Epithelial cell of proximal tubule (primary cell): ENCODE measurements around the gene DLK2. TPM values are rescaled to one million over a fixed set of nuclear protein-coding genes. Genes with fewer than 3 reads are reported as not detected.
"Not testable (repeated sequence)": the region's sequence is repeated elsewhere in the genome, so short reads cannot be mapped to it uniquely, and the experiment has no call there.

Experiments
- DNase-seq: peaks from one replicate; pipeline ENCODE4 v3.0.0-alpha.2; 2011; ENCODE audit warnings: low read depth
- H3K4me3 ChIP-seq: 2 replicates; pipeline ENCODE4 v1.5.1; 2011; ENCODE audit warnings: low read depth, mild to moderate bottlenecking, low read length
- total RNA-seq: library from RNA; depleted of rRNA; stranded (reverse); fragments of >200 nt; gene quantifications from 2 replicates; pipeline ENCODE4 v1.2.3, GENCODE V29; 2015
- TF ChIP-seq, protein P1 (sequence below): conservative IDR thresholded peaks from 2 replicates; pipeline ENCODE4 v1.5.1; 2012; ENCODE audit warnings: low read depth, mild to moderate bottlenecking, low read length

The DLK2 gene
- total RNA-seq, 1 donor from 2014 or later: 0.12 TPM

DNA sequence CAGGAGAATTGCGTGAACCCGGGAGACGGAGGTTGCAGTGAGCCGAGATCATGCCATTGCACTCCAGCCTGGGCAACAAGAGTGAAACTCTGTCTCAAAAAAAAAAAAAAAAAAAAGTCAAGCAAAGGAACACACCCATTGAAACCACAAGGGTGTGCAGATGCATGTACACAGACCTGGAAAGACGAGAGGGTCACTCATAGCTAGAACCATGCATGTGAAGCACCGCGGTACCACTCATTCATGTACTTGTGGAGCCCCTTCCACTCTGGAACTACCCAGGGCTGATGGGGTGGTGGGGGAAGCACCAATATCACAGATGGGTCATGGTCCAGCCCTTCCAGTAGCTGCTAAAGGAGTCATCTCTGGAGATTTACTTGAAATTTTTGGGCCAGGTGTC lies 14.6 kb upstream of the DLK2 start:
- no peak overlapping the region for H3K4me3 ChIP-seq
- TF ChIP-seq, protein P1, sequence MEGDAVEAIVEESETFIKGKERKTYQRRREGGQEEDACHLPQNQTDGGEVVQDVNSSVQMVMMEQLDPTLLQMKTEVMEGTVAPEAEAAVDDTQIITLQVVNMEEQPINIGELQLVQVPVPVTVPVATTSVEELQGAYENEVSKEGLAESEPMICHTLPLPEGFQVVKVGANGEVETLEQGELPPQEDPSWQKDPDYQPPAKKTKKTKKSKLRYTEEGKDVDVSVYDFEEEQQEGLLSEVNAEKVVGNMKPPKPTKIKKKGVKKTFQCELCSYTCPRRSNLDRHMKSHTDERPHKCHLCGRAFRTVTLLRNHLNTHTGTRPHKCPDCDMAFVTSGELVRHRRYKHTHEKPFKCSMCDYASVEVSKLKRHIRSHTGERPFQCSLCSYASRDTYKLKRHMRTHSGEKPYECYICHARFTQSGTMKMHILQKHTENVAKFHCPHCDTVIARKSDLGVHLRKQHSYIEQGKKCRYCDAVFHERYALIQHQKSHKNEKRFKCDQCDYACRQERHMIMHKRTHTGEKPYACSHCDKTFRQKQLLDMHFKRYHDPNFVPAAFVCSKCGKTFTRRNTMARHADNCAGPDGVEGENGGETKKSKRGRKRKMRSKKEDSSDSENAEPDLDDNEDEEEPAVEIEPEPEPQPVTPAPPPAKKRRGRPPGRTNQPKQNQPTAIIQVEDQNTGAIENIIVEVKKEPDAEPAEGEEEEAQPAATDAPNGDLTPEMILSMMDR: no peak
- no peak for DNase-seq

DNA sequence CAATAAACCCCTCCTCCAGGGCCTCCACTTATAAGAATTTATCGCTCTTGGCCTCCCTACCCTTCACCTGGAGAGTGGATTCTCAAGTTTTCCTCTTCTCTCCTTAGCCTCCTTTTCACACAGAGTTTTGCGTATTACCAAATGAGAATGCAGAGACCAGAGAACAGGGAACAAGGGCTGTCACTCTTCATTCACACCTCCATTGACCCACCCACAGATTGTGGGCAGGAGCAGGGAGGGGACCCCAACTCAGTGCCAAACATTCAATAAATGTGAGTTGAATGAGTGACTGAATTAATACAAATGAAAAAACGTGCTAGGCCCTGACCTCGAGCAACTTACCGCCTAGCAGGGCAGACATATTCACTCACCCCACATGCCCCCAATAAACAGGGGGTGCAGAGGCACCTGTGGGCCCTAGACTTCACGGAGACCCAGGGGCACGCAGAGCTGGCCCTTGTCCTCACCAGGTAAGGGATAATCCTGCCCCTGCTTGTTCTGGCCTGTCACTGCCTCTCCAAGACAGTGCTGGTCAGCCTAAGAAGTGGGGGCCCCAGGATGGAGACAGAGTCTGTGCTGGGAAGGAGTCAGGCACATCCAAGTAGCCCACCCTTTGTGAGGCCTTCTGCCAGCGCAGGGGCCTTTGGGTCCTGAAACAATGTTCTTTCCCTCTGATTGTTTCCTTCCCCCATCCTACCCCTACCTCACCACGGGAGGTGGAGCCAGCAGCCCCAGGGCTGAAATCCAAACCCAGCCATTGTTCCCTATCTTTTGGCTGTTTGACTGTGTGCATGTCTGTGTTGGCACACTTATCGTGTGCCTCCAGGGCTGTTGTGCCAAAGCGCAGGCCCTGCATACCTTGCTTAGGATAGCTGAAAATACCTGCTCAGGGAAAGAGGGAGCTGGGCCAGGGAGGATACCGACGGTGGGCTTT lies 13.7 kb upstream of the DLK2 start:
- no peak for DNase-seq
- TF ChIP-seq, protein P1: no peak
- H3K4me3 ChIP-seq: no peak overlapping the region

GRCh38 chr6:43468240-43468639 lies 12.9 kb upstream of the DLK2 start:
- no peak overlapping the region for H3K4me3 ChIP-seq
- TF ChIP-seq, protein P1: no peak
- no peak for DNase-seq

GRCh38 chr6:43467752-43468151 lies 12.4 kb upstream of the DLK2 start:
- TF ChIP-seq, protein P1: no peak
- DNase-seq: no peak
- H3K4me3 ChIP-seq: no peak overlapping the region

DNA sequence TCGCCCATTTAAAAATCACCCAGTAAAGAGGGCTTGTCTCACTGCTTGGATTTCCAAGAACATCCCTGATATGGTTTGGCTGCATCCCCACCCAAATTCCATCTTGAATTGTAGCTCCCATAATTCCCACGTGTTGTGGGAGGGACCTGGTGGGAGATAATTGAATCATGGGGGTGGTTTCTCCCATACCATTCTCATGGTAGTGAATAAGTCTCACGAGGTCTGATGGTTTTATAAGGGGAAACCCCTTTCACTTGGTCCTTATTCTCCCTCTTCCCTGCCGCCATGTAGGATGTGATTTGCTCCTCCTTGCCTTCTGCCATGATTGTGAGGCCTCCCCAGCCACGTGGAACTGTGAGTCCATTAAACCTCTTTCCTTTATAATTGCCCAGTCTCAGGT lies 11.9 kb upstream of the DLK2 start:
- H3K4me3 ChIP-seq, DNase-seq: not testable (repeated sequence)

DNA sequence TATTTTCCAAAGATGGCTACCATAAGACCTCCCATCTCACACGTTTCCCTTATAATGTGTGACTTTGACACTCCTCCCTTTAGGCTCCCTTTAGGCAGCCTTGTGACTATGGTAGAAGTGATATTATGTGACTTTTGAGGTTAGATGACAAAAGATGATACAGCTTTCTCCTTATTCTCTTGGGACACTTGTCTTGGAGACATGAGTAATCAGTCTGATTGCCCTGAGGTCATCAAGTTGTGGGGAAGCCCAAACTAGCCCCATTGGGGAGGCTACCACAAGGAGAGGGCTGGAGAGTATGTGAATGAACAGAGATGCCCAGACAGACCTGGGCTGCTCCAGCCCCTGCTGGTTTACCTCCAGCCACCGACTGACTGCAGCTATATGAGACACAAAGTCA lies 10.6 kb upstream of the DLK2 start:
- DNase-seq: no peak
- TF ChIP-seq, protein P1: no peak
- no peak overlapping the region for H3K4me3 ChIP-seq

DNA sequence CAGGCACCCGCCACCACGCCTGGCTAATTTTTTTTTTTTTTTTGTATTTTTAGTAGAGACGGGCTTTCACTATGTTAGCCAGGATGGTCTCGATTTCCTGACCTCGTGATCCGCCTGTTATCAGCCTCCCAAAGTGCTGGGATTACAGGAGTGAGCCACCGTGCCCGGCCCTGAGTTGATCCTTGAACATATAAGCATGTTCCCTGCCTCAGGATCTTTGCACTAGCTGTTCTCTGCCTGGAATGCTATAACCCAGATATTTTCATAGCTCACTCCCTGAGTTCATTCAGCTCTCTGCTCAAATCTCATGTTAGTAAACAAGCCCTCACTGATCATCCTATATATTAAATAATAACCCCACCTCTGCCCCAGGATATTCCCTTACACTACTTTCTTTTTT lies 9.0 kb upstream of the DLK2 start:
- TF ChIP-seq, protein P1: no peak
- DNase-seq: no peak

More for the DNA sequence above, 9.0 kb upstream of the DLK2 start:
- H3K4me3 ChIP-seq: no peak overlapping the region
